ENCODE measurements around the gene FOXP1.

DNA sequence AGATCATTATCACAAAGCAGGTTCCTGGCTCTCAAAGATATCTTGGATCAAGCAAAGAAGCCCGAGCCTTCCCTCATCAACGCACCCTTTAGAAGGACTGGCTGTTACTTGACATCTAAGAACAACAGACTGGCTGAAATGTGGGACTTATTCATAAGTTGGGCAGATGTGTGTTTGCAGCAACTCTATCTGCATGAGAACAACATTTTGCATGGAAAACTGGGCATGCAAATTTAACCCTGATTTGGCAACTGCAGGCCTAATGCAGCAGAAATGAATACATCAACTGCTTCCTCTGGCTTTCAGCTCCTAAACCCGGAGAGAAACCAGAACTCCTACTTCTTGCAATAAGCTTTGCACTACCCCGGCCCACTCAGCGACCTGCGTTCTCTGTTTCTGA, 35.0 kb upstream of the FOXP1 start:
- TF ChIP-seq CTCF (IDR thresholded peaks at IDR 0.05; ENCODE audit: insufficient read depth, low read length, poor library complexity, severe bottlenecking) (no peak), EZH2phosphoT487 (conservative IDR thresholded peaks at IDR 0.05; ENCODE audit: low read length) (no peak)

Data from SU-DHL-6 (cell line).